Measurements from ENCODE around the gene ZNF772. TPM values are rescaled to one million over a fixed set of nuclear protein-coding genes. Genes with fewer than 3 reads are reported as not detected.
A peak's percentile ranks its signal among the peaks of the same experiment; 100 is the strongest.
"Not testable (repeated sequence)": the region's sequence is repeated elsewhere in the genome, so short reads cannot be mapped to it uniquely, and the experiment has no call there.

Gene ZNF772
- total RNA-seq, 3 donors from 2014 or later (not counting 1 experiment from before 2014, with no cell fraction given) = 1.3 to 3.5 (median 1.4) TPM

GRCh38 chr19:57499332-57499679, 21.9 kb upstream of the ZNF772 start:
- Histone ChIP-seq H3K4me1 (ENCODE audit: control insufficient read depth, insufficient read depth, low read length) (peaks cover 10% of the 10 kb centered on the region), H3K9me3 (ENCODE audit: control insufficient read depth, insufficient read depth, low read length) (peaks cover 22% of the 10 kb centered on the region), H3K27ac (ENCODE audit: low read length) (peak overlapping the region; percentile 93)
- H3K27me3 ChIP-seq (ENCODE audit: control insufficient read depth, insufficient read depth, low read length); H3K36me3 ChIP-seq (ENCODE audit: control insufficient read depth, insufficient read depth, low read length); ATAC-seq; H3K4me3 ChIP-seq (ENCODE audit: low read length); H3K27me3 Mint-ChIP-seq (ENCODE audit: low read depth in 2 of 2); DNase-seq: not testable (repeated sequence)
- Mint-ChIP-seq H3K4me3 (peak overlapping the region; percentile 49), H3K36me3 (peaks cover 58% of the 10 kb centered on the region), H3K27ac (peak overlapping the region; percentile 69 to 73), H3K4me1 (peaks cover 18 to 36% of the 10 kb centered on the region in 2 donors), H3K9me3 (peaks cover 12 to 18% of the 10 kb centered on the region in 2 donors)
- intact Hi-C loops (cut with micrococcal nuclease) = loop anchor here (1.0 kb wide), 2 partner anchors 12 to 28 kb away; partner anchors contain the start of genes ZNF419 and ZNF549
- TF ChIP-seq, protein P1, sequence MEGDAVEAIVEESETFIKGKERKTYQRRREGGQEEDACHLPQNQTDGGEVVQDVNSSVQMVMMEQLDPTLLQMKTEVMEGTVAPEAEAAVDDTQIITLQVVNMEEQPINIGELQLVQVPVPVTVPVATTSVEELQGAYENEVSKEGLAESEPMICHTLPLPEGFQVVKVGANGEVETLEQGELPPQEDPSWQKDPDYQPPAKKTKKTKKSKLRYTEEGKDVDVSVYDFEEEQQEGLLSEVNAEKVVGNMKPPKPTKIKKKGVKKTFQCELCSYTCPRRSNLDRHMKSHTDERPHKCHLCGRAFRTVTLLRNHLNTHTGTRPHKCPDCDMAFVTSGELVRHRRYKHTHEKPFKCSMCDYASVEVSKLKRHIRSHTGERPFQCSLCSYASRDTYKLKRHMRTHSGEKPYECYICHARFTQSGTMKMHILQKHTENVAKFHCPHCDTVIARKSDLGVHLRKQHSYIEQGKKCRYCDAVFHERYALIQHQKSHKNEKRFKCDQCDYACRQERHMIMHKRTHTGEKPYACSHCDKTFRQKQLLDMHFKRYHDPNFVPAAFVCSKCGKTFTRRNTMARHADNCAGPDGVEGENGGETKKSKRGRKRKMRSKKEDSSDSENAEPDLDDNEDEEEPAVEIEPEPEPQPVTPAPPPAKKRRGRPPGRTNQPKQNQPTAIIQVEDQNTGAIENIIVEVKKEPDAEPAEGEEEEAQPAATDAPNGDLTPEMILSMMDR (IDR thresholded peaks at IDR 0.05) = peak; percentile 11

GRCh38 chr19:57488299-57488644, 10.9 kb upstream of the ZNF772 start:
- not testable (repeated sequence) for ATAC-seq

DNA sequence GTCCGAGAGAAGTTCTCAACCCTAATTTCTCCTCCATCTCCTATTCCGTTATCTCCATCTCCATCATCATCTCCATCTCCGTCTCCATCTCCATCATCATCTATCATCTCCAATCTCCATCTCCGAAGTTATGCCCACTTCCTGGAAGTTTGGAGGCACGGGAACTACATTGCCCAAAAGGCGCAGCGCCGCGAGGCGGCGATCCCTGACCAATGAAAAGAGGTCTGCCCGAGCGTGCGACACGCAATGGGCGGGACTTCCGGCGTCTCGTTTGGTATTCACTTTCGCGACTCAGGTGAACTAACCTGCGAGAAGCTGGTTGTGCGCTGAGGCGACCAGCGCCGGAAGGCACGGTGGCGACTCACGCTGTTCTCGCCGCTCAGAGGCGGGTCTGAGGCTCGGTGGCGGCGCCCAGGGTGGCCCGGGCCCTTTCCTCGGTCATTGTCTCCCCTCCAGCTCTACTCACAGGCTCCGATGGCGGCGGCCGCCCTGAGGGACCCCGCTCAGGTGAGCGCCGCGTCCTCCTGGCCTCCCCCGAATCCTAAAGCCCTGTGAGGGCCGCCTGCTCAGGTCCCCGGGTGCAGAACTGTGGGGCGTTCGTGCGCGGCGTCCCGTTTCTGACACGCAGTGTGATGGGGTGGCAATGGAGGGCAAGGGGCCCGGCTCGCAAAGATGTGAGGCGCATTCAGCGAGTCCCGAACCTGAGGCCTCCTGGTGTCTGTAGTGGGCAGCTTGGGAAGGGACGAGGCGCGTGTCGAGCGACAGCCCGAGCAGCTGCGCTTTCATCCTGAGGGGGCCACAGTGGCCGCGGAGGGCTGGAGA, 10.3 kb upstream of the ZNF772 start, which contains the start of gene ZNF419:
Gene ZNF419, plus strand, starts transcription at position 274 of the 822 bp plus-strand sequence. Its CDS starts 201 bp downstream, at position 475.
- peaks cover 15% of the 10 kb centered on the region for H3K36me3 ChIP-seq (ENCODE audit: control insufficient read depth, insufficient read depth, low read length)
- Mint-ChIP-seq H3K27ac (peak within 1 kb of the TSS; percentile 73 to 84), H3K27me3 (ENCODE audit: low read depth in 2 of 2) (peaks cover 10 to 11% of the 10 kb centered on the region in 2 donors), H3K4me3 (peak within 1 kb of the TSS; percentile 92), H3K4me1 (peaks cover 15 to 17% of the 10 kb centered on the region in 2 donors), H3K9me3 (peaks cover 13 to 14% of the 10 kb centered on the region in 2 donors), H3K36me3 (peaks cover 42% of the 10 kb centered on the region)
- peak within 1 kb of the TSS; percentile 69 for H3K27ac ChIP-seq (ENCODE audit: low read length)
- WGBS (ENCODE audit: insufficient coverage) = 2% methylated on average over 48 of the region's 69 CpGs
- peaks cover 11% of the 10 kb centered on the region for H3K4me1 ChIP-seq (ENCODE audit: control insufficient read depth, insufficient read depth, low read length)
- peak within 1 kb of the TSS; percentile 79 for H3K4me3 ChIP-seq (ENCODE audit: low read length)
- DNase-seq (peak; percentile 87 to 96), ATAC-seq (peak; percentile 91 to 97 (median 96))
- intact Hi-C loops (cut with micrococcal nuclease) = loop anchor here (1.0 to 5.0 kb wide), 5 partner anchors 10 to 145 kb away; partner anchors contain the start of genes ZNF211, ZNF416, ZNF549 and ZNF772
- peaks cover 11% of the 10 kb centered on the region for H3K9me3 ChIP-seq (ENCODE audit: control insufficient read depth, insufficient read depth, low read length)
- not testable (repeated sequence) for H3K27me3 ChIP-seq (ENCODE audit: control insufficient read depth, insufficient read depth, low read length)

More at GRCh38 chr19:57488299-57488644, 10.9 kb upstream of the ZNF772 start:
- H3K9me3 Mint-ChIP-seq = peaks cover 13 to 14% of the 10 kb centered on the region in 2 donors
- peaks cover 15 to 17% of the 10 kb centered on the region in 2 donors for H3K4me1 Mint-ChIP-seq
- peaks cover 11% of the 10 kb centered on the region for H3K4me1 ChIP-seq (ENCODE audit: control insufficient read depth, insufficient read depth, low read length)
- H3K4me3 ChIP-seq (ENCODE audit: low read length); H3K27ac ChIP-seq (ENCODE audit: low read length); H3K27me3 ChIP-seq (ENCODE audit: control insufficient read depth, insufficient read depth, low read length); DNase-seq: not testable (repeated sequence)
- intact Hi-C loops (cut with micrococcal nuclease) = loop anchor here (5.0 kb wide), 1 partner anchor 144 kb away; the partner anchor contains the start of gene ZNF211
- peak overlapping the region; percentile 73 to 84 for H3K27ac Mint-ChIP-seq
- H3K4me3 Mint-ChIP-seq = peak overlapping the region; percentile 92
- peaks cover 10 to 11% of the 10 kb centered on the region in 2 donors for H3K27me3 Mint-ChIP-seq (ENCODE audit: low read depth in 2 of 2)
- H3K36me3 Mint-ChIP-seq = peaks cover 48% of the 10 kb centered on the region
- WGBS (ENCODE audit: insufficient coverage) = no CpG with 5 or more reads among the region's 1 CpG
- peaks cover 15% of the 10 kb centered on the region for H3K9me3 ChIP-seq (ENCODE audit: control insufficient read depth, insufficient read depth, low read length)
- H3K36me3 ChIP-seq (ENCODE audit: control insufficient read depth, insufficient read depth, low read length) = peaks cover 19% of the 10 kb centered on the region

DNA sequence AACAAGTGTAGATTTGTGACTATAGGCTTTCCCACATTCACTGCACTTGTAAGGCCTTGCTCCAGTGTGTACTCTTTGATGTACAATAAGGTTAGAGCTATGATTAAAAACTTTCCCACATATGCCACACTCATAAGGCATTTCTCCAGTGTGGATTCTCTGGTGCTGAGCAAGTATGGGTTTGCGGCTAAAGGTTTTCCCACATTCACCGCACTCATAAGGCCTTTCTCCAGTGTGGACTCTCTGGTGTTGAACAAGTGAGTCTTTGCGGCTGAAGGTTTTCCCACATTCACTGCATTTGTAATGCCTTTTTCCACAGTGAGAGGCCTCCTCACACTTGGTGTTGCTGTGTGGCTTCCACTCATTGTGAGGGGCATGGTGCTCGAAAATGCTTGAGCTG, 3.7 kb downstream of the ZNF772 start:
- peaks cover 15% of the 10 kb centered on the region for H3K4me1 ChIP-seq (ENCODE audit: control insufficient read depth, insufficient read depth, low read length)
- H3K9me3 ChIP-seq (ENCODE audit: control insufficient read depth, insufficient read depth, low read length) = peaks cover 52% of the 10 kb centered on the region
- no peak overlapping the region for H3K27ac Mint-ChIP-seq
- WGBS (ENCODE audit: insufficient coverage) = 99% methylated on average over 4 of the region's 4 CpGs
- no peaks in the 10 kb centered on the region for H3K27me3 Mint-ChIP-seq (ENCODE audit: low read depth in 2 of 2)
- peaks cover 20 to 36% of the 10 kb centered on the region in 2 donors for H3K9me3 Mint-ChIP-seq
- H3K27me3 ChIP-seq (ENCODE audit: control insufficient read depth, insufficient read depth, low read length) = no peaks in the 10 kb centered on the region
- H3K4me3 Mint-ChIP-seq = no peak overlapping the region
- no peak overlapping the region for H3K4me3 ChIP-seq (ENCODE audit: low read length)
- intact Hi-C loops (cut with micrococcal nuclease) = loop anchor here (10.0 kb wide), 1 partner anchor 681 kb away; the partner anchor contains the start of gene ZNF329
- TF ChIP-seq, protein P1 (IDR thresholded peaks at IDR 0.05) = no peak
- ATAC-seq (no peak), DNase-seq (no peak)
- no peak overlapping the region for H3K27ac ChIP-seq (ENCODE audit: low read length)
- peaks cover 7% of the 10 kb centered on the region for H3K36me3 ChIP-seq (ENCODE audit: control insufficient read depth, insufficient read depth, low read length)
- peaks cover 18 to 24% of the 10 kb centered on the region in 2 donors for H3K4me1 Mint-ChIP-seq
- H3K36me3 Mint-ChIP-seq = peaks cover 94% of the 10 kb centered on the region

Measured in natural killer cell (primary cell).